ENCODE results near the gene SLC18B1. TPM values are rescaled to one million over a fixed set of nuclear protein-coding genes. Genes with fewer than 3 reads are reported as not detected.

SLC18B1 gene
- total RNA-seq, 1 experiment from 2014 or later: 19.5 TPM

- BruUV-seq (replicated peaks): no TSS peak
- intact Hi-C loops (cut with micrococcal nuclease): no loop called here
- H3K27me3 Mint-ChIP-seq (ENCODE audit: insufficient read depth, unreplicated experiment): no peaks in the 10 kb centered on the region
- no peak overlapping the region for H3K27ac Mint-ChIP-seq (ENCODE audit: low read depth, unreplicated experiment)
- TF ChIP-seq, protein P1, sequence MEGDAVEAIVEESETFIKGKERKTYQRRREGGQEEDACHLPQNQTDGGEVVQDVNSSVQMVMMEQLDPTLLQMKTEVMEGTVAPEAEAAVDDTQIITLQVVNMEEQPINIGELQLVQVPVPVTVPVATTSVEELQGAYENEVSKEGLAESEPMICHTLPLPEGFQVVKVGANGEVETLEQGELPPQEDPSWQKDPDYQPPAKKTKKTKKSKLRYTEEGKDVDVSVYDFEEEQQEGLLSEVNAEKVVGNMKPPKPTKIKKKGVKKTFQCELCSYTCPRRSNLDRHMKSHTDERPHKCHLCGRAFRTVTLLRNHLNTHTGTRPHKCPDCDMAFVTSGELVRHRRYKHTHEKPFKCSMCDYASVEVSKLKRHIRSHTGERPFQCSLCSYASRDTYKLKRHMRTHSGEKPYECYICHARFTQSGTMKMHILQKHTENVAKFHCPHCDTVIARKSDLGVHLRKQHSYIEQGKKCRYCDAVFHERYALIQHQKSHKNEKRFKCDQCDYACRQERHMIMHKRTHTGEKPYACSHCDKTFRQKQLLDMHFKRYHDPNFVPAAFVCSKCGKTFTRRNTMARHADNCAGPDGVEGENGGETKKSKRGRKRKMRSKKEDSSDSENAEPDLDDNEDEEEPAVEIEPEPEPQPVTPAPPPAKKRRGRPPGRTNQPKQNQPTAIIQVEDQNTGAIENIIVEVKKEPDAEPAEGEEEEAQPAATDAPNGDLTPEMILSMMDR (IDR thresholded peaks at IDR 0.05; ENCODE audit: unreplicated experiment): no peak
- POLR2A ChIA-PET: interaction anchor here (1.3 to 2.4 kb wide), 3 partner anchors 13 to 70 kb away, joined by 3 to 10 read pairs (median 4); partner anchors contain the start of gene SLC18B1
- H3K4me1 Mint-ChIP-seq (ENCODE audit: insufficient read depth, unreplicated experiment): peaks cover 20% of the 10 kb centered on the region
- H3K9me3 Mint-ChIP-seq (ENCODE audit: unreplicated experiment): no peaks in the 10 kb centered on the region
- CTCF ChIA-PET: interaction anchor here (0.5 to 1.8 kb wide), 8 partner anchors 9 to 60 kb away, joined by 3 to 5 read pairs (median 4); no protein-coding TSS in a partner anchor
- no peaks in the 10 kb centered on the region for H3K36me3 Mint-ChIP-seq (ENCODE audit: insufficient read depth, unreplicated experiment)
- no peak overlapping the region for H3K4me3 Mint-ChIP-seq (ENCODE audit: unreplicated experiment)
- no peak for DNase-seq (ENCODE audit: unreplicated experiment)
Observed at GRCh38 chr6:132728616-132729015, 69.8 kb downstream of the SLC18B1 start.

DNA sequence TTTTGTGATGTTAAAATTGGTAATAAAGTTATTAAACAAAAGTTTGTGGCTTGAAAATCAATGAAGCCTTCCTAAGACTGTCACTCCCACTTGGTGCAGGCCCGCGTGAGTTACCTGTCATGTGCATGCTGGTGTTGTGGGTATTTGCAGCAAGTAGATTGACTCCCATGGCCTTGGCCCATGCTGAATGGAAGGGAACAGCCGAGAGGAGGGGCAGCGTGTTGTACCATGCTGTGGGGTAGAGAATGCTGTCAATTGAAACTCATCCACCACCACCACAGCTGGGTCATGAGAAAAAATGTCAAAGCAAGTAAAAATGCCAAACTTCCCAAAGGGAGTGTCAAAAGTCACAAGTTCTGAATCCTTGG, 71.8 kb downstream of the SLC18B1 start:
- CTCF ChIA-PET: interaction anchor here (0.7 kb wide), 2 partner anchors 35 to 43 kb away, joined by 3 read pairs; no protein-coding TSS in a partner anchor
- H3K4me3 Mint-ChIP-seq (ENCODE audit: unreplicated experiment): no peak overlapping the region

GRCh38 chr6:132725947-132726607, 72.4 kb downstream of the SLC18B1 start:
- Mint-ChIP-seq H3K36me3 (ENCODE audit: insufficient read depth, unreplicated experiment) (no peaks in the 10 kb centered on the region), H3K4me3 (ENCODE audit: unreplicated experiment) (no peak overlapping the region), H3K27me3 (ENCODE audit: insufficient read depth, unreplicated experiment) (no peaks in the 10 kb centered on the region), H3K4me1 (ENCODE audit: insufficient read depth, unreplicated experiment) (peaks cover 8% of the 10 kb centered on the region), H3K9me3 (ENCODE audit: unreplicated experiment) (no peaks in the 10 kb centered on the region), H3K27ac (ENCODE audit: low read depth, unreplicated experiment) (no peak overlapping the region)
- ChIA-PET CTCF (interaction anchor here (0.7 kb wide), 2 partner anchors 36 to 43 kb away, joined by 3 read pairs; no protein-coding TSS in a partner anchor), POLR2A (interaction anchor here (1.1 kb wide), 1 partner anchor 38 kb away, joined by 3 read pairs; no protein-coding TSS in a partner anchor)
- intact Hi-C loops (cut with micrococcal nuclease): no loop called here
- TF ChIP-seq, protein P1 (IDR thresholded peaks at IDR 0.05; ENCODE audit: unreplicated experiment): no peak
- DNase-seq (ENCODE audit: unreplicated experiment): no peak
- BruUV-seq (replicated peaks): no TSS peak

More for the DNA sequence above, 71.8 kb downstream of the SLC18B1 start:
- H3K4me1 Mint-ChIP-seq (ENCODE audit: insufficient read depth, unreplicated experiment): peaks cover 8% of the 10 kb centered on the region
- H3K36me3 Mint-ChIP-seq (ENCODE audit: insufficient read depth, unreplicated experiment): no peaks in the 10 kb centered on the region
- no peaks in the 10 kb centered on the region for H3K9me3 Mint-ChIP-seq (ENCODE audit: unreplicated experiment)
- H3K27me3 Mint-ChIP-seq (ENCODE audit: insufficient read depth, unreplicated experiment): no peaks in the 10 kb centered on the region
- no TSS peak for BruUV-seq (replicated peaks)
- DNase-seq (ENCODE audit: unreplicated experiment): no peak
- TF ChIP-seq, protein P1 (IDR thresholded peaks at IDR 0.05; ENCODE audit: unreplicated experiment): no peak
- intact Hi-C loops (cut with micrococcal nuclease): no loop called here
- no peak overlapping the region for H3K27ac Mint-ChIP-seq (ENCODE audit: low read depth, unreplicated experiment)
- POLR2A ChIA-PET: interaction anchor here (1.1 kb wide), 1 partner anchor 38 kb away, joined by 3 read pairs; no protein-coding TSS in a partner anchor

DNA sequence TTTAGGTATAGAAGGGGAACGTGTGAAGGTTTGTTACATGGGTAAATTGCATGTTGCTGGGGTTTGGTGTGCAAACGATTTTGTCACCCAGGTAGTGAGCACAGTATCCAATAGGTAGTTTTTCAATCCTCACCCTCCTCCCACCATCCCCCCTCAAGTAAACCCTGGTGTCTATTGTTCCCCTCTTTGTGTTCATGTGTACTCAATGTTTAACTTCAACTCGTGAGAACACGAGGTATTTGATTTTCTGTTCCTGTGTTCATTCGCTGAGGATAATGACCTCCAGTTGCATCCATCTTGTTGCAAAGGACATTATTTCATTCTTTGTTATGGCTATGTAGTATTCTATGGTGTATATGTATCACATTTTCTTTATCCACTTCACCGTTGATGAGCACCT, 73.0 kb downstream of the SLC18B1 start:
- DNase-seq (ENCODE audit: unreplicated experiment): no peak
- Mint-ChIP-seq H3K36me3 (ENCODE audit: insufficient read depth, unreplicated experiment) (no peaks in the 10 kb centered on the region), H3K27ac (ENCODE audit: low read depth, unreplicated experiment) (no peak overlapping the region), H3K9me3 (ENCODE audit: unreplicated experiment) (no peaks in the 10 kb centered on the region), H3K27me3 (ENCODE audit: insufficient read depth, unreplicated experiment) (no peaks in the 10 kb centered on the region), H3K4me3 (ENCODE audit: unreplicated experiment) (no peak overlapping the region), H3K4me1 (ENCODE audit: insufficient read depth, unreplicated experiment) (peaks cover 8% of the 10 kb centered on the region)
- ChIA-PET CTCF (interaction anchor here (2.3 kb wide), 1 partner anchor 10 kb away, joined by 15 read pairs; no protein-coding TSS in a partner anchor), POLR2A (no interaction called here)
- no TSS peak for BruUV-seq (replicated peaks)
- intact Hi-C loops (cut with micrococcal nuclease): no loop called here
- TF ChIP-seq, protein P1 (IDR thresholded peaks at IDR 0.05; ENCODE audit: unreplicated experiment): no peak
